Progenitor cell of endocrine pancreas (in vitro differentiated cells): ENCODE data around the gene CRY2. TPM values are rescaled to one million over a fixed set of nuclear protein-coding genes. Genes with fewer than 3 reads are reported as not detected.
"Not testable (repeated sequence)": the region's sequence is repeated elsewhere in the genome, so short reads cannot be mapped to it uniquely, and the experiment has no call there.

Experiments used
- DNase-seq: peaks from one replicate; pipeline ENCODE4 v3.0.0; 2021; ENCODE audit warnings: low spot score; ENCODE audit not compliant: unreplicated experiment
- H3K27ac Mint-ChIP-seq: 2 replicates; pipeline ENCODE4 v1.8.0; 2021; ENCODE audit warnings: mild to moderate bottlenecking, moderate library complexity, mixed read lengths
- H3K27me3 Mint-ChIP-seq: 2 replicates; pipeline ENCODE4 v1.8.0; 2021; ENCODE audit warnings: mixed read lengths
- H3K36me3 Mint-ChIP-seq: 2 replicates; pipeline ENCODE4 v1.8.0; 2022; ENCODE audit warnings: mixed read lengths; ENCODE audit not compliant: insufficient read depth
- H3K4me1 Mint-ChIP-seq: 2 replicates; pipeline ENCODE4 v1.8.0; 2021; ENCODE audit warnings: low read depth, mixed read lengths
- H3K4me3 Mint-ChIP-seq: 2 replicates; pipeline ENCODE4 v1.8.0; 2021; ENCODE audit warnings: low read depth, mild to moderate bottlenecking, moderate library complexity, mixed read lengths
- H3K9me3 Mint-ChIP-seq: 2 replicates; pipeline ENCODE4 v1.8.0; 2021; ENCODE audit warnings: low read depth, mixed read lengths
- CTCF ChIP-seq: fragments of 200-600 bp; sonication (generic); IDR thresholded peaks from one replicate; pipeline ENCODE4 v1.5.0; 2021; ENCODE audit warnings: antibody characterized with exemption, mild to moderate bottlenecking; ENCODE audit not compliant: unreplicated experiment
- total RNA-seq: library from RNA; stranded (reverse); gene quantifications from 2 replicates; pipeline ENCODE4 v1.2.1, GENCODE V29; 2021

The CRY2 gene
- total RNA-seq, 1 donor from 2014 or later: 34.1 TPM

- H3K27ac Mint-ChIP-seq: peak overlapping the region; percentile 90
- H3K9me3 Mint-ChIP-seq: no peaks in the 10 kb centered on the region
- no peak for DNase-seq
- TF ChIP-seq CTCF: no peak
- H3K4me1 Mint-ChIP-seq: peaks cover 12% of the 10 kb centered on the region
- peaks cover 5% of the 10 kb centered on the region for H3K36me3 Mint-ChIP-seq
- no peaks in the 10 kb centered on the region for H3K27me3 Mint-ChIP-seq
- H3K4me3 Mint-ChIP-seq: peak overlapping the region; percentile 77
Measured at GRCh38 chr11:45900916-45901617, 53.8 kb downstream of the CRY2 start.

DNA sequence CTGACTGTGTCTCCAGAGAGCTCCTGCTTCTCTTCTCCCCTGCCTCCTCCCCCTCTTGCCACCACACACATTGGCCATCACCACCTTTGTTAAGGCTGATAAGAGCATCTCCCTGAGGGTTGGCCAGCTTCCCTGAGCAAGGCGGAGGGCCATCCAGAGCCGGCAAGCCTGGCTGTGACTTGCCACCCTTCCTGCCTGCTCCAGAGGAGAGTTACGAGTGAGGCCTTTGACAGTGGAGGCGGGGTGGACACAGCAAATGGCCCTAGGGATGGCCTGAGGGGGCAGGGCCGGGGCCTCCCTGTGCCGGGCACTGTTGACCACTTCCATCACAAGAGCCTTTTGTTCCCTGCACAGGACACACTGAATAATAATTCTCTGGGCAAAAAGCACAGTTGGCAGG is 54.4 kb downstream of the CRY2 start:
- H3K4me1 Mint-ChIP-seq: peaks cover 8% of the 10 kb centered on the region
- no peak overlapping the region for H3K27ac Mint-ChIP-seq
- H3K4me3 Mint-ChIP-seq: peak overlapping the region; percentile 16
- H3K9me3 Mint-ChIP-seq: no peaks in the 10 kb centered on the region
- peaks cover 5% of the 10 kb centered on the region for H3K36me3 Mint-ChIP-seq
- TF ChIP-seq CTCF: no peak
- DNase-seq: no peak
- H3K27me3 Mint-ChIP-seq: no peaks in the 10 kb centered on the region

GRCh38 chr11:45902452-45903380 is 55.4 kb downstream of the CRY2 start:
- DNase-seq: no peak
- H3K4me3 Mint-ChIP-seq: no peak overlapping the region
- H3K27ac Mint-ChIP-seq: no peak overlapping the region
- peaks cover 7% of the 10 kb centered on the region for H3K4me1 Mint-ChIP-seq
- peaks cover 5% of the 10 kb centered on the region for H3K36me3 Mint-ChIP-seq
- no peaks in the 10 kb centered on the region for H3K9me3 Mint-ChIP-seq
- H3K27me3 Mint-ChIP-seq: no peaks in the 10 kb centered on the region
- no peak for TF ChIP-seq CTCF

GRCh38 chr11:45904309-45904915 is 57.1 kb downstream of the CRY2 start:
- no peak for DNase-seq
- Mint-ChIP-seq H3K27ac (peak overlapping the region; percentile 74), H3K4me1 (peaks cover 7% of the 10 kb centered on the region), H3K36me3 (peaks cover 5% of the 10 kb centered on the region), H3K9me3 (no peaks in the 10 kb centered on the region), H3K4me3 (no peak overlapping the region), H3K27me3 (no peaks in the 10 kb centered on the region)
- no peak for TF ChIP-seq CTCF

DNA sequence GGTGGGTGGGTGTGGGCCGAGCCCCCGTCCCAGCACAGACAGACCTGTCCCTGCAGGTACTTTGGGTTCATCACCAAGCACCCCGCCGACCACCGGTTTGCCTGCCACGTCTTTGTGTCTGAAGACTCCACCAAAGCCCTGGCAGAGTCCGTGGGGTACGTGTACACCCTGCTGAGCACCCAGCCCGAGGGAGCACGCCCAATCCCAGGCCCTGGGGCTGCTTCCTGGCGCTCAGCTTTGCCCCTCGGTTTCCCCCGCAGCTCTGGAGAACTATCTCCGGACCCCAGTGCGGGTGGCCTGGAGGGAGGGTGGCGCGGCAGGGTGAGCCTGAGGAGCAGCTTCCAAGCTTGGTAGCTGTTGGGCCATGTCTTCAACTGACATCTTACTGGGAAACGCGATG is 57.8 kb downstream of the CRY2 start:
- no peaks in the 10 kb centered on the region for H3K9me3 Mint-ChIP-seq
- no peak overlapping the region for H3K27ac Mint-ChIP-seq
- H3K4me3 Mint-ChIP-seq: no peak overlapping the region
- no peak for DNase-seq
- H3K36me3 Mint-ChIP-seq: peaks cover 5% of the 10 kb centered on the region
- no peak for TF ChIP-seq CTCF
- H3K4me1 Mint-ChIP-seq: peaks cover 7% of the 10 kb centered on the region
- H3K27me3 Mint-ChIP-seq: no peaks in the 10 kb centered on the region

DNA sequence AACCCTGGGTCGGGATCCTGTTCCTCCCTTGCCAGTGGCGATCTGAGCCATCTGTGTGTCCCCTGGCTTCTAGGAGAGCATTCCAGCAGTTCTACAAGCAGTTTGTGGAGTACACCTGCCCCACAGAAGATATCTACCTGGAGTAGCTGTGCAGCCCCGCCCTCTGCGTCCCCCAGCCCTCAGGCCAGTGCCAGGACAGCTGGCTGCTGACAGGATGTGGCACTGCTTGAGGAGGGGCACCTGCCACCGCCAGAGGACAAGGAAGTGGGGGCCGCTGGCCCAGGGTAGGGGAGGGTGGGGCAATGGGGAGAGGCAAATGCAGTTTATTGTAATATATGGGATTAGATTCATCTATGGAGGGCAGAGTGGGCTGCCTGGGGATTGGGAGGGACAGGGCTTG is 58.3 kb downstream of the CRY2 start:
- H3K36me3 Mint-ChIP-seq, DNase-seq, H3K27ac Mint-ChIP-seq, H3K9me3 Mint-ChIP-seq, H3K27me3 Mint-ChIP-seq, H3K4me3 Mint-ChIP-seq, H3K4me1 Mint-ChIP-seq: not testable (repeated sequence)
